DMS153 (cell line): ENCODE measurements around the gene ZBTB38.

Experiments used
- DNase-seq: peaks from one replicate; lab custom pipeline; 2025; lab: John Stamatoyannopoulos, UW

ZBTB38 gene

GRCh38 chr3:141367038-141367730 is 1.1 kb upstream of the ZBTB38 start:
- no peak for DNase-seq

GRCh38 chr3:141368925-141369794 is 856 bp downstream of the ZBTB38 start:
- DNase-seq = no peak

DNA sequence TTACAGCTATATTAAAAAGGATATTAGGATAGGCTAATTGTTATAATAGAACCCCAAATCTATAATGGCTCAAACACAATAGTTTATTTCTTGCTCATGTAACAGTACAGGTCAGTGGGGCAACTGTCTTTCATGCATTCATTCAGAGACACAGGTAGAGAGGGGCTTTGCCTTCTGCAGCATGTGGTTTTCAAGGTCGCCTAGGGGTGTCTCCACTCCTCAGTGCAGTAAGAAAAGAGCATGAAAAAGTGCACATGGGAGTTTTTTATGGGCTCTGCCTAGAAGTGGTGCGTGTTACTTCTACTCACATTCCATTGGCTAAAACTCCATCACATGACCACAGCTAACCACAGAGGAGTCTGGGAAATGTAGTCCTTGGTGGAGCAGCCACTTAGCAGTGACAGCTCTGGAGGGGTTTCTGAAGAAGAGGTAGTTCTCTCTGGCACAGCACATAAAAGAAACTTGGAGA is 1.8 kb downstream of the ZBTB38 start:
- DNase-seq = peak; percentile 63

- no peak for DNase-seq
These were observed 3.6 kb downstream of the ZBTB38 start for GRCh38 chr3:141371882-141372281.

DNA sequence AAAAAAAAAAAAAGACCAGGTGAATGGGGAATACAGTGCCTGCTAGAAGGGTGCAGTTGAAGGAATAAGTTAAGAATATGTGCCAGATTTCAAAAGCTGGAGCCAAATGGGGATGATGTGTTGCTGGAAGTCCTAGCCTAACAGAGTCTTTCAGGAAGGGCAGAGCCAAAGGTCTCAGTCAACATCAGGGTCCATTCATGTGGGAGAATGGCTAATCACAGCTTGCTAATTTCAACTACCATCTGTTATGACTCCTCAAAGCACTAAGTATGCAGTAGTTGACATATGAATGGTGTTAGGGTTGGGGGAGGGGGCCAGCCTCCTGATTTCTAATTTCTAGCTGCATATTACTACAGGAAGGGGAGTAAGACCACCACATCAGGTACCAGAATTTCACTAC is 4.4 kb downstream of the ZBTB38 start:
- no peak for DNase-seq

DNA sequence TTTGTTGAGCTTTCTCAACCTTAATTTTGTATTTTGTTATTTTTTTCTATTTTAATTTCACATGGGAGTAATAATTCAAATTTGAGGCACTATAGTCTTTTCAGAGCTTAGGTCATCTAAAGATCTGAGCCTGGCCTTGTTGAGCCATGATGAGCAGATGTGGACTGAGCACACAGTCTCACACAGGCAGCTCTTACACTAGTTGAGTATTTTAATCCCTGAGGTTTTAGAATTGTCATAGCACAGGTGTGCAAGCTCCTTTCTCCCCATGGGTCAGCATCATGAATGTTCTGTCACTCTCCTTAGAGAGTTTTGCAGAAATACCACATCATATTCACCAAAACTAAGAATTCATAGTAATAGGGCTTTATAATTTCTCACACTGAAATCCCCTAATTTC is 4.9 kb downstream of the ZBTB38 start:
- no peak for DNase-seq

DNA sequence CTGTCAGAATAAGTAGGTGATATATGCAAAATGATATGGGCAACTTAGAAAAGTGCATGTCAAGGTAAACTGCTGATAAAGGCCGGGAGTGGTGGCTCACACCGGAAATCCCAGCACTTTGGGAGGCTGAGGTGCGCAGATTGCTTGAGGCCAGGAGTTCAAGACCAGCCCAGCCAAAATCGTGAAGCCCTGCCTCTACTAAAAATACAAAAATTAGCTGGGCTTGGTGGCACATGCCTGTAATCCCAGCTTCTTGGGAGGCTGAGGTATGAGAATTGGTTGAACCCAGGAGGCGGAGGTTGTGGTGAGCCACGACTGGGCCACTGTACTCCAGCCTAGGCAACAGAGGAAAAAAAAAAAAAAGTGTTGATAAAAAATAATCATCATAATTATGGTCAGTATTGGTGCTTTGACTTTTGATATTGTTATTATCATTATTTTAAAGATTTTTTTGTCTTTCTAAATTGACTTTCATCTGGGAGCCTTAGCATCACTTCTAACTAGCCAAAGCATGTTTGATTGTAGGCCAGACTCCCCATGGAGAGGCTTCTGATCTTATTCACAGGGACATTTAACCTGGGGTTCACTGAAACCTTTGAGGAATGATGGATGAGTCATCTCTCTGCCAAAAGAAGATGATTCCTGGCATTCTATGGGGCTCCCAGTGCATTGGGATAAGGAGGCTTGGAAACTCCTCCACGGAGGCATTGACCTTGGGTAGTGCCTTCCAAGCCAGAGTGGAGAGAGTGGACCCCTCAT is 5.6 kb downstream of the ZBTB38 start:
- DNase-seq = no peak

DNA sequence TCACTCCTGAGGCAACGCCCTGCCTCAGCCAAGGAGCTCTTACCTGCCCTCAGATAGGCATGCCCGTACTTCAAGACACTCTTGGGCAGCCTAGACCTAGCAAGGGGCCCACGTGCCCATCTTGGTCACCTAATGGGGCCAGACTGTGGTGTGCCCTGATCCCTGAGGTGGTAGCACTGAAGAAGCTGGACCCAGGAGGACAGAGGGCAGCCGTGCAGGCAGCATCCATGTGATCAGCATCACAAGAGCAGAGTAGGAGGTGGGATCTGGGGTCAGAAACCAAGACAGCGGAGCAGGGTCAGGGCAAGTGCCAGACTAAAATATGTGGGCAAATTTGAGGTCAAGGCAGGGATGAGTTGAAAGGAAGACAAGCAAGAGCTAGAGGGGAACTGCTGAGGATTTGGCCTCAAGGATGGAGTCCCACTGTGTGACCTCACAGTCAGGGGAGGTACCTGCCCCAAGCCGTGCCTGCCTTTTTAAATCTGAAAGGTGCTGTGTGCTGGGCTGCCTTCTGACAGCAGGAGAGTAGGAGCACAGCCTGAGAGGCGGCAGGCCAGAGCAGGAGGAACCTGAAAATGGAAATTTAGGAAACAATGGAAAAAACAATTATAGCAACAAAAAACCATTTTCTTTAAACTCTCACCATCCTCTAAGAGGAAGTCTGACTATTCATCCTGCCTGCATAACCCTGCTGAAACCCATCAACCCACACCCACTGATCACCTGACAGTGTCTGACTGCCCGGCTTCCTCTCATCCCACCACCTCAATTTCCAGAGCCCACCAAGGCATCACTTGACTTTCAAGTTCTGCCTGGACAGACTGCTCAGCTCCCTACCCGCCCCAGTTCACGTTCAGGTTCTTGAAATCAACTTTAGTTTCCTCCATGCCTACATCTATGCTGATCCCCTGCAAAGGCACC is 7.3 kb downstream of the ZBTB38 start:
- no peak for DNase-seq

GRCh38 chr3:141377377-141377776 is 9.1 kb downstream of the ZBTB38 start:
- DNase-seq = no peak

DNA sequence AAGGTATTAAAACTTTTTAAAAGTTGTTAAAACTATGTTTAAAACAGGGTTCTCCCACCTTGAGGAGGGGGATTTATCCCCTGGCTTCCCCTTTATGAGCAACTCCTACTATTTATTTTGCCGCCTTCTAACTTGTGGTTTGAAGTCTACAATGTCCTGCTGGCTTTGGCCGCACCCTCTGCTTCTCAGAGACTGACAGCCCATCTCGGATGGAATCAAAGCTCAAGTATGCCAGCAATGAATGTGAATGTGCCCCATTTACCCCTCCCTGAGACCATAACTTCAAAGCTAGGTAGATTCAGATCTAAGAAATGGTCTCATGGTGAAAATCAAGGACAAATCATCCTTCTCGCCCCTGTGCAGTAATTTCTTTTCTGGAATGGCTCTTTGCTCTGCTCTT is 10.3 kb downstream of the ZBTB38 start:
- DNase-seq = no peak

- no peak for DNase-seq
These were observed 11.1 kb downstream of the ZBTB38 start for GRCh38 chr3:141379250-141379966.

GRCh38 chr3:141380279-141380678 is 12.0 kb downstream of the ZBTB38 start:
- DNase-seq = no peak

DNA sequence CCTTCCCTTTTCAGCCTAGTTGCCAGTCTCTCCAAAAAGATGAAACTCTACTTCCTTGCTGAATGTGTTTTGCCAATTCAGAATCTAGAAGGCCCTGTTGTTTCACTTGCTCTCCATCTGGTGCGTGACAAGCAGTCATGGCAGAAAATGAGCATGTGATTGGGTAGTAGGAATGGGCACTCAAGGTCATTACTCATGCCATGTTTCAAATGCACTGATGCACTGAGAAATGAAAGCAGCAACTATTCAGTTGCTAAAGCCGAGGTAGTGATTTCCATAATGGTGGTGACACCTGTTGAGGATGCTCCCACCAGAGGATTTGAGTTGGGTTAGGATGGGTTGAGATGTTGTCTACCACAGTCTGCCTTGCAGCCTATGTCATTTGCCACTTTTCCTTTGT is 12.7 kb downstream of the ZBTB38 start:
- DNase-seq = no peak

DNA sequence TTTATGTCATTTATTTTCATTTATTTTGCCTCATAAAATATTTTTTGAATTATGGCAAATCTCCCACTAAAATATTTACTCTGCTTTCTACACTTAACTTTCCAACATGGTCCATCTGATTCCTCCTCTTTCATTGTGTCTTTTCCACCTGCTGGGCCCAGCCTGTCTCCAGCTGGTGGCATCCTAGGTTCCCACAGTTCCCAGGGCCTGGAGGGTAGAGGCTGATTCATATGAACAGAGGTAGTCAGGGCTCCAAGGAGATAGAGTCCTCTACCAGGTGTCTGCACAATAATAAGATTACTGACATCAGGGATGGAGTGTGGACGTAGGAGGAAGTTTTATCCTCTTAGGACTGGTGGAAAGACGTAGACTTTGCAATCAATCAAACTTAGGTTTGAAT is 14.3 kb downstream of the ZBTB38 start:
- no peak for DNase-seq

DNA sequence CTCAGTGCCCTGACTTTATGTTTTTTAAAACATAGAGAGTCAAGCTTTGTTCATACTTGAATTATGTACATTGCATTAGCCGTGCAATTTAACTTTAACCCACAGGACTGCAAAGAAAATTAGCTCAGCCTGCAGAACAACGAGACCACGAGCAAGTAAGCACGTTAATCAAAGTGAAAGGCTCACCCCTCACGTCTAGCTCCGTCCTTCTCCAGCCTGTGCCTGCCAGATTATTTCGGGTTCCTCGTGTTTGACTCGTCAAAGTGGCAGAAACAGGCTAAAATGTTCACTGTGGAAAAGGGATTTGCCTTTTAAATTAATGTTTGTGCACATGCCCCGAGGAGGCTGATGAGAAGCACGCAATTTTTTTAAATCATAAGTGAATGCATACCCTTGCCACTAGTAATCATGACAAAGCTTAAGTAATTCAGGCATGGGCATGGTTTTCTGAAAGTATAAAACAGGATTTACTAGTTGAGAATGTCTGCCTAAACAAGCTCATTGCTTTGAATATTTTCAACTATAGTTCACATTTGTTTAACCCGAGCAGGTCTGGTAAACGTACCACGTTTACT is 15.3 kb downstream of the ZBTB38 start:
- no peak for DNase-seq

DNA sequence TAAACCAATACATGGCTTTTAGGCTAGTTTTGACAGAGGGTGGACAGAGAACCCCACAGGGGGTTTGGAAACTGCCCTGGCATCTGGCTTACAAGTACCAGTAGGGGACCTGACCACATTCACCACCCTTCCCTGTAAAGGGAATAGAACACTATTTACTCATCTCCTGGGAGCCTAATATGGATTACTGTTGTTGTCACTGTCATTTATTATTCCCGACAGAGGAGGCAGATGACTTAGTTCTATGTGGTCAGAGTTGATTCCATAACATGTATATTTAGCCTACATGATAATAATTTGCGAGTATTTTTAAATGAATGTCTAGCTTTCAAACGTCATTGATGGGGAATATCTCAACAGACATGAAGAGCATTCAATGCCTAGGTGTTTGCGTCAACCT is 15.9 kb downstream of the ZBTB38 start:
- no peak for DNase-seq

- DNase-seq = no peak
These were observed 16.3 kb downstream of the ZBTB38 start for GRCh38 chr3:141384575-141384974.

GRCh38 chr3:141385406-141386125 is 17.3 kb downstream of the ZBTB38 start:
- DNase-seq = no peak

- no peak for DNase-seq
These were observed 17.8 kb downstream of the ZBTB38 start for GRCh38 chr3:141386126-141386488.

DNA sequence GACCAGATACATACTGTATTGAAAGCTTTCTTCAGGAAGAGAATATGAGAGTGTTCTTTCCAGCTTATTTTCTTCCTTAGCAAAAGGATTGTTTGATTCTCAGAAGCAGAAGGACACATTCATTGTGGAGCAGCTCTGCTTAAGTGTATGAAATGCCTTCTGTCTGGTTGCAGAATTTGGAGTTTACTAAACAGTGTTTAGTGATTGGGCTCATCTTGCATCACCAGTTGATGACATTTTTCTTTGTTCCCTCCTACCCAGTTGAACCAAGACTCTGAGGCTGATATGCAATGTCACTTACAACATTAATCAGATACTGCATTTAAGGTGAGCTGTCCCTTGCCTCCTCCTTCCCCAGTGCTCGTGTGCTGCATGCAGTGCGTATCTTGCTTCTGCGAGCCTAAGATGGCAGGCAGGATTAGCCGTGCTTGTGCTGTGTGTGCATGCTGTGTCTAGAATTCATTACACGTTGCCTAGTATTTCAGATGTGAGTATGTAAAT is 18.4 kb downstream of the ZBTB38 start:
- no peak for DNase-seq
